ENCODE results near the gene SPDYE5. TPM values are rescaled to one million over a fixed set of nuclear protein-coding genes. Genes with fewer than 3 reads are reported as not detected.

The SPDYE5 gene
- total RNA-seq, 1 donor from 2014 or later: not detected

- Mint-ChIP-seq H3K27ac (ENCODE audit: unreplicated experiment) (no peak overlapping the region), H3K4me1 (ENCODE audit: low read depth, unreplicated experiment) (peaks cover 11% of the 10 kb centered on the region), H3K4me3 (ENCODE audit: unreplicated experiment) (no peak overlapping the region), H3K9me3 (ENCODE audit: unreplicated experiment) (no peaks in the 10 kb centered on the region), H3K36me3 (ENCODE audit: low read depth, unreplicated experiment) (peaks cover 18% of the 10 kb centered on the region), H3K27me3 (ENCODE audit: low read depth, unreplicated experiment) (no peaks in the 10 kb centered on the region)
- no peaks in the 10 kb centered on the region for H4K20me1 ChIP-seq (ENCODE audit: insufficient read depth, low read length)
- DNase-seq (ENCODE audit: low read depth): no peak
- no peak for FAIRE-seq
- H3K9me3 ChIP-seq (ENCODE audit: insufficient read depth, low read depth, low read length): no peaks in the 10 kb centered on the region
- H3K4me1 ChIP-seq (ENCODE audit: insufficient read depth, low read length): peaks cover 10% of the 10 kb centered on the region
- H3K79me2 ChIP-seq (ENCODE audit: insufficient read depth, low read length): no peaks in the 10 kb centered on the region
- TF ChIP-seq EZH2 (IDR thresholded peaks at IDR 0.05; ENCODE audit: insufficient read depth, low read length) (no peak), CTCF (IDR thresholded peaks at IDR 0.05; ENCODE audit: insufficient read depth, low read depth, low read length) (no peak)
- no peak overlapping the region for H3K27ac ChIP-seq (ENCODE audit: low read depth, low read length)
- peaks cover 8% of the 10 kb centered on the region for H3K36me3 ChIP-seq (ENCODE audit: insufficient read depth, low read length)
- no peak overlapping the region for H3K4me2 ChIP-seq (ENCODE audit: low read length)
- no peak overlapping the region for H2AFZ ChIP-seq (ENCODE audit: low read depth, low read length)
- H3K9ac ChIP-seq (ENCODE audit: low read length): no peak overlapping the region
- H3K27me3 ChIP-seq (ENCODE audit: insufficient read depth, low read length): no peaks in the 10 kb centered on the region
- H3K4me3 ChIP-seq (ENCODE audit: insufficient read depth, low read depth, low read length): no peak overlapping the region
Measured at GRCh38 chr7:75537731-75538130, 45.6 kb downstream of the SPDYE5 start.

GRCh38 chr7:75546237-75547015 lies 54.3 kb downstream of the SPDYE5 start:
- no peak for TF ChIP-seq CTCF (IDR thresholded peaks at IDR 0.05; ENCODE audit: insufficient read depth, low read depth, low read length)
- no peaks in the 10 kb centered on the region for H3K9me3 ChIP-seq (ENCODE audit: insufficient read depth, low read depth, low read length)
- H3K4me2 ChIP-seq (ENCODE audit: low read length): no peak overlapping the region
- H3K9me3 Mint-ChIP-seq (ENCODE audit: unreplicated experiment): no peaks in the 10 kb centered on the region
- H3K27ac Mint-ChIP-seq (ENCODE audit: unreplicated experiment): no peak overlapping the region
- H3K4me1 ChIP-seq (ENCODE audit: insufficient read depth, low read length): no peaks in the 10 kb centered on the region
- H4K20me1 ChIP-seq (ENCODE audit: insufficient read depth, low read length): no peaks in the 10 kb centered on the region
- peaks cover 8% of the 10 kb centered on the region for H3K36me3 ChIP-seq (ENCODE audit: insufficient read depth, low read length)
- H3K4me3 Mint-ChIP-seq (ENCODE audit: unreplicated experiment): no peak overlapping the region
- no peaks in the 10 kb centered on the region for H3K79me2 ChIP-seq (ENCODE audit: insufficient read depth, low read length)
- no peaks in the 10 kb centered on the region for H3K27me3 Mint-ChIP-seq (ENCODE audit: low read depth, unreplicated experiment)
- FAIRE-seq: no peak
- no peak overlapping the region for H3K4me3 ChIP-seq (ENCODE audit: insufficient read depth, low read depth, low read length)
- no peaks in the 10 kb centered on the region for H3K27me3 ChIP-seq (ENCODE audit: insufficient read depth, low read length)
- peaks cover 12% of the 10 kb centered on the region for H3K36me3 Mint-ChIP-seq (ENCODE audit: low read depth, unreplicated experiment)
- H3K9ac ChIP-seq (ENCODE audit: low read length): no peak overlapping the region
- no peak overlapping the region for H3K27ac ChIP-seq (ENCODE audit: low read depth, low read length)
- no peak overlapping the region for H2AFZ ChIP-seq (ENCODE audit: low read depth, low read length)
- no peak for DNase-seq (ENCODE audit: low read depth)
- no peaks in the 10 kb centered on the region for H3K4me1 Mint-ChIP-seq (ENCODE audit: low read depth, unreplicated experiment)

Other genes with a start within 250 kb of the SPDYE5 start
- gene TRIM73, start 96.7 kb upstream of the SPDYE5 start, total RNA-seq: 6.1 and 6.9 TPM in 2 replicates
- 42.9 and 48.5 TPM in 2 replicates for gene POM121C, start 6.0 kb upstream of the SPDYE5 start, total RNA-seq
- 14.0 and 15.4 TPM in 2 replicates for gene HIP1, start 246.6 kb downstream of the SPDYE5 start, total RNA-seq